Measurements from ENCODE around the gene HMGN3. TPM values are rescaled to one million over a fixed set of nuclear protein-coding genes. Genes with fewer than 3 reads are reported as not detected.

HMGN3 gene
- polyA plus RNA-seq, 1 donor (not counting 4 experiments of a cell fraction or from before 2014, with no cell fraction given) = 78.6 TPM

DNA sequence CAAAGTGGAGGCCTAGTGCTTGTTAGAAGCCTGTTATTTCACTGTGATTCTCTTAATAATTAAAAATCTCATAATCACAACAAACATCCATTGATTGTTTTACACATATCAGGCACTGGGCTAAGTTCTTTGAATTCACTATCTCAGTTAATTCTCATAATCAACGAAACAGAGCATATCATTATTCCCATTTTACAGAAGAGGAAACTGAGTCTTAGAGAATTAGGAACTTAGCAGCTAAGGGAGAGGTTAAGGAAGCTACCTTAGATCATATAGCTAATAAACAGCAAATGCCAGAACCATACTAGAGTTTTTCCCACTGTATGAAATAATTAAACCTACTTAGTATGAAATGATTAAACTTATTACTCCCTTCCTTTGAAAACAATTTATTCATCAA, 7.0 kb downstream of the HMGN3 start:
- TF ChIP-seq, protein P1, sequence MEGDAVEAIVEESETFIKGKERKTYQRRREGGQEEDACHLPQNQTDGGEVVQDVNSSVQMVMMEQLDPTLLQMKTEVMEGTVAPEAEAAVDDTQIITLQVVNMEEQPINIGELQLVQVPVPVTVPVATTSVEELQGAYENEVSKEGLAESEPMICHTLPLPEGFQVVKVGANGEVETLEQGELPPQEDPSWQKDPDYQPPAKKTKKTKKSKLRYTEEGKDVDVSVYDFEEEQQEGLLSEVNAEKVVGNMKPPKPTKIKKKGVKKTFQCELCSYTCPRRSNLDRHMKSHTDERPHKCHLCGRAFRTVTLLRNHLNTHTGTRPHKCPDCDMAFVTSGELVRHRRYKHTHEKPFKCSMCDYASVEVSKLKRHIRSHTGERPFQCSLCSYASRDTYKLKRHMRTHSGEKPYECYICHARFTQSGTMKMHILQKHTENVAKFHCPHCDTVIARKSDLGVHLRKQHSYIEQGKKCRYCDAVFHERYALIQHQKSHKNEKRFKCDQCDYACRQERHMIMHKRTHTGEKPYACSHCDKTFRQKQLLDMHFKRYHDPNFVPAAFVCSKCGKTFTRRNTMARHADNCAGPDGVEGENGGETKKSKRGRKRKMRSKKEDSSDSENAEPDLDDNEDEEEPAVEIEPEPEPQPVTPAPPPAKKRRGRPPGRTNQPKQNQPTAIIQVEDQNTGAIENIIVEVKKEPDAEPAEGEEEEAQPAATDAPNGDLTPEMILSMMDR (optimal IDR thresholded peaks at IDR 0.05 in 1 of 3, IDR thresholded peaks at IDR 0.05 in 1 of 3, conservative IDR thresholded peaks at IDR 0.05 in 1 of 3; ENCODE audit: extremely low read depth in 1 of 3, insufficient read depth in 2 of 3, low read length in 3 of 3) = no peak
- no peak for TF ChIP-seq EZH2 (IDR thresholded peaks at IDR 0.05; ENCODE audit: low read length)
- H3K9me1 ChIP-seq (ENCODE audit: control insufficient read depth, extremely low read depth, insufficient read depth, low read length) = no peaks in the 10 kb centered on the region
- no peak overlapping the region for H3K4me2 ChIP-seq (ENCODE audit: control insufficient read depth, extremely low read depth, insufficient read depth, low read depth, low read length)
- no peaks in the 10 kb centered on the region for H4K20me1 ChIP-seq (ENCODE audit: control insufficient read depth, extremely low read depth, insufficient read depth, low read length)
- no peaks in the 10 kb centered on the region for H3K36me3 ChIP-seq (ENCODE audit: control insufficient read depth in 2 of 2, extremely low read depth in 1 of 2, insufficient read depth in 2 of 2, low read length in 2 of 2)
- H3K27me3 ChIP-seq (ENCODE audit: control insufficient read depth, extremely low read depth, insufficient read depth, low read length) = no peaks in the 10 kb centered on the region
- no peak overlapping the region for H2AFZ ChIP-seq (ENCODE audit: control insufficient read depth, low read length)
- peaks cover 6% of the 10 kb centered on the region for H3K4me1 ChIP-seq (ENCODE audit: control insufficient read depth, extremely low read depth, insufficient read depth, low read length)
- FAIRE-seq (no peak), DNase-seq (ENCODE audit: low read depth, low spot score) (no peak)
- no peaks in the 10 kb centered on the region for H3K9me3 ChIP-seq (ENCODE audit: control insufficient read depth, low read depth, low read length)
- H3K27ac ChIP-seq (ENCODE audit: control insufficient read depth, insufficient read depth, low read length) = no peak overlapping the region
- dilution Hi-C loops (cut with MboI; ENCODE audit: extremely low pct_ligation_motif_present, low sequenced_read_pairs) = no loop called here
- no peak overlapping the region for H3K9ac ChIP-seq (ENCODE audit: control insufficient read depth, extremely low read depth, insufficient read depth, low read length)
- no peak overlapping the region for H3K4me3 ChIP-seq (ENCODE audit: control insufficient read depth in 2 of 3, extremely low read depth in 1 of 3, insufficient read depth in 2 of 3, low read depth in 1 of 3, low read length in 3 of 3)
- H3K79me2 ChIP-seq (ENCODE audit: control insufficient read depth, insufficient read depth, low read length) = peaks cover 8% of the 10 kb centered on the region

DNA sequence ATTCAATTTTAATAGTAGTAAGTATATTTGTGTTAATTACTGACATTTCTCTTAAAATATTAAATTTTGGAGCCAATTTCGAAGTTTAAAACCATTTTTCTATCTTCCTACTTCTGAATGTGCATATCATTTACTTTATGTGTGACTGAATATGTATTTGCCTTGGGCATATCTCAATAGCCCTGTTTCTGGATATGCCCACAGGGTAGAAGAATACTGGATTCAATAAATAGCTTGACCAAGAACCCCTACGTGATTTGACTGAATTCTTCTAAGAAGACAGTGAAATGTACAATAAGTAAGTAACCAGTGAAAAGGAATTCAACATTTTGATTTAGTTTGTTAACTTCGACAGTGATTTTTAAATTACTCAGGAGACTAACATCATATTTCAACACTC, 7.8 kb downstream of the HMGN3 start:
- Histone ChIP-seq H3K9ac (ENCODE audit: control insufficient read depth, extremely low read depth, insufficient read depth, low read length) (no peak overlapping the region), H3K4me1 (ENCODE audit: control insufficient read depth, extremely low read depth, insufficient read depth, low read length) (peaks cover 6% of the 10 kb centered on the region), H3K27ac (ENCODE audit: control insufficient read depth, insufficient read depth, low read length) (no peak overlapping the region), H3K4me3 (ENCODE audit: control insufficient read depth in 2 of 3, extremely low read depth in 1 of 3, insufficient read depth in 2 of 3, low read depth in 1 of 3, low read length in 3 of 3) (no peak overlapping the region), H3K36me3 (ENCODE audit: control insufficient read depth in 2 of 2, extremely low read depth in 1 of 2, insufficient read depth in 2 of 2, low read length in 2 of 2) (no peaks in the 10 kb centered on the region), H3K9me3 (ENCODE audit: control insufficient read depth, low read depth, low read length) (no peaks in the 10 kb centered on the region), H3K4me2 (ENCODE audit: control insufficient read depth, extremely low read depth, insufficient read depth, low read depth, low read length) (no peak overlapping the region), H2AFZ (ENCODE audit: control insufficient read depth, low read length) (no peak overlapping the region), H3K27me3 (ENCODE audit: control insufficient read depth, extremely low read depth, insufficient read depth, low read length) (no peaks in the 10 kb centered on the region), H3K9me1 (ENCODE audit: control insufficient read depth, extremely low read depth, insufficient read depth, low read length) (no peaks in the 10 kb centered on the region), H3K79me2 (ENCODE audit: control insufficient read depth, insufficient read depth, low read length) (peaks cover 6% of the 10 kb centered on the region), H4K20me1 (ENCODE audit: control insufficient read depth, extremely low read depth, insufficient read depth, low read length) (no peaks in the 10 kb centered on the region)
- FAIRE-seq (no peak), DNase-seq (ENCODE audit: low read depth, low spot score) (no peak)
- TF ChIP-seq, protein P1 (optimal IDR thresholded peaks at IDR 0.05 in 1 of 3, IDR thresholded peaks at IDR 0.05 in 1 of 3, conservative IDR thresholded peaks at IDR 0.05 in 1 of 3; ENCODE audit: extremely low read depth in 1 of 3, insufficient read depth in 2 of 3, low read length in 3 of 3) = no peak
- no peak for TF ChIP-seq EZH2 (IDR thresholded peaks at IDR 0.05; ENCODE audit: low read length)
- dilution Hi-C loops (cut with MboI; ENCODE audit: extremely low pct_ligation_motif_present, low sequenced_read_pairs) = no loop called here

Data from keratinocyte (primary cell).